ENCODE data around the gene PLCB1.
A peak's percentile ranks its signal among the peaks of the same experiment; 100 is the strongest.

PLCB1 gene

DNA sequence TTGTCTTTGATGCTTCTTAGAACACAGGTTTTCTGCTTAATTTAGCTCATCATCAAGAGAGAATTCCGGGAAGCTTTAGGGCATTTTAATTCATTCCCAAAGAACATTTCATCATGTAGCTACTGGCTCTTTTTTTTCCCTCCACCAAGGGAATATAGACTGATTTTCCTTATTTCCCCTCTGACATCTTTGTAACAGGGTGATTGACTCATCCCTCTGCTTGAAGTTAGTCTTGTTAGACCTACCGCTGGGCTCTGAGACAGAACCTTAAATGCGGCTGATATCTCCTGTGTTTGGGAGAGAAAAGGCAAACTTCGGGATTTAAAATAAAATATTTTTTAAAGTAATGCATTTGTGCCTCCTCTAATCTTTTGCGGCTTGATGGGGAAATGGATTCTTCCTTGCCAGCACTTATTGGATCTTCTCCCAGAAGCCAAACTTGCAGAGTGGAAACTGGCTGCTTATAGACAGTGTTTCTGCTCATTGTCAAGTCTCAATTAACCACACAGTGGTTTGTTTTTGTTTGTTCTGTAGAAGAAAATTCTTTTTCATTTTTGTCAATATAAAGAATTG lies 664.1 kb downstream of the PLCB1 start:
- no peaks in the 10 kb centered on the region for H3K27me3 Mint-ChIP-seq (ENCODE audit: low read depth, poor library complexity)
- H3K4me1 Mint-ChIP-seq = peaks cover 1% of the 10 kb centered on the region
- H3K27ac Mint-ChIP-seq = no peak overlapping the region
- TF ChIP-seq, protein P1, sequence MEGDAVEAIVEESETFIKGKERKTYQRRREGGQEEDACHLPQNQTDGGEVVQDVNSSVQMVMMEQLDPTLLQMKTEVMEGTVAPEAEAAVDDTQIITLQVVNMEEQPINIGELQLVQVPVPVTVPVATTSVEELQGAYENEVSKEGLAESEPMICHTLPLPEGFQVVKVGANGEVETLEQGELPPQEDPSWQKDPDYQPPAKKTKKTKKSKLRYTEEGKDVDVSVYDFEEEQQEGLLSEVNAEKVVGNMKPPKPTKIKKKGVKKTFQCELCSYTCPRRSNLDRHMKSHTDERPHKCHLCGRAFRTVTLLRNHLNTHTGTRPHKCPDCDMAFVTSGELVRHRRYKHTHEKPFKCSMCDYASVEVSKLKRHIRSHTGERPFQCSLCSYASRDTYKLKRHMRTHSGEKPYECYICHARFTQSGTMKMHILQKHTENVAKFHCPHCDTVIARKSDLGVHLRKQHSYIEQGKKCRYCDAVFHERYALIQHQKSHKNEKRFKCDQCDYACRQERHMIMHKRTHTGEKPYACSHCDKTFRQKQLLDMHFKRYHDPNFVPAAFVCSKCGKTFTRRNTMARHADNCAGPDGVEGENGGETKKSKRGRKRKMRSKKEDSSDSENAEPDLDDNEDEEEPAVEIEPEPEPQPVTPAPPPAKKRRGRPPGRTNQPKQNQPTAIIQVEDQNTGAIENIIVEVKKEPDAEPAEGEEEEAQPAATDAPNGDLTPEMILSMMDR (IDR thresholded peaks at IDR 0.05) = no peak
- H3K4me3 Mint-ChIP-seq = no peak overlapping the region
- H3K9me3 Mint-ChIP-seq = peaks cover 5% of the 10 kb centered on the region
- DNase-seq = no peak
- peaks cover 25% of the 10 kb centered on the region for H3K36me3 Mint-ChIP-seq (ENCODE audit: low read depth)

DNA sequence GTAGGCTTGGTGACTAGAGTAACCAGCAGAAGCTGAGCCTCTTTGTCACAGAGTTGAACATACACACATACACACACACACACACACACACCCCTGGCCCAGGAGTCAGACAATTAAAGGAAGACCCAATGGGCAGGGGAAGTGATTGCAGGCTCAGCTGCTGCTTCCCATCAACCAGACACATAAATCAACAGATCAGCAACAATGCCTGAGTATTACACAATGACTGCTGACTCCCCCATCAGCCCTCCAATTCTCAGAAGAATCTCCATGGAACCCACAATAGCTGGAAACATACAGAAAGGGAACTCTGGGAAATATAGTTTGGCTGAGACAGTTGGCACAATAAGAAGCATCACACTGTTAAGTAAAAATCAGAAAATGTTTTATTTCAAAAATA lies 666.4 kb downstream of the PLCB1 start:
- Mint-ChIP-seq H3K27ac (no peak overlapping the region), H3K9me3 (peaks cover 5% of the 10 kb centered on the region), H3K4me1 (peaks cover 23% of the 10 kb centered on the region), H3K4me3 (no peak overlapping the region), H3K36me3 (ENCODE audit: low read depth) (peaks cover 16% of the 10 kb centered on the region), H3K27me3 (ENCODE audit: low read depth, poor library complexity) (no peaks in the 10 kb centered on the region)
- TF ChIP-seq, protein P1 (IDR thresholded peaks at IDR 0.05) = no peak
- no peak for DNase-seq

DNA sequence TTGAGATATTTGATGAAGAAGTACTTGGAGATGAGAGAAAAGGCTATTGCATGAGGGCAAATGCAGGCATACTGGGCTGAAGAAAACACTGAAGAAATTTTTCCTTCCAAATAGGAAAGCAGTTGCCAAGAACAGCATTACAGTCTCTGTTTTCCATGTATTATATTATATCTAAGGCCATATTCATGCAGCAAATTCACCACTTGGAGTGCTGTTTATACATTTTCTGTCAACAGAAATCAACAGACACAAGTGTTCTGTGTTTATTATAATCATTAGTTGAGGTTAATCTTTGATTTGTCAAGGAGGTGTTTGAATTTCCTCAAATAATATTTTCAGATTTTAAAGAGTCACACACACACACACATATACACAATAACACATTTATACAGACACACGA lies 668.0 kb downstream of the PLCB1 start:
- H3K4me3 Mint-ChIP-seq = no peak overlapping the region
- H3K4me1 Mint-ChIP-seq = peaks cover 28% of the 10 kb centered on the region
- H3K36me3 Mint-ChIP-seq (ENCODE audit: low read depth) = peaks cover 19% of the 10 kb centered on the region
- no peaks in the 10 kb centered on the region for H3K27me3 Mint-ChIP-seq (ENCODE audit: low read depth, poor library complexity)
- no peak overlapping the region for H3K27ac Mint-ChIP-seq
- TF ChIP-seq, protein P1 (IDR thresholded peaks at IDR 0.05) = no peak
- H3K9me3 Mint-ChIP-seq = peaks cover 5% of the 10 kb centered on the region
- no peak for DNase-seq

DNA sequence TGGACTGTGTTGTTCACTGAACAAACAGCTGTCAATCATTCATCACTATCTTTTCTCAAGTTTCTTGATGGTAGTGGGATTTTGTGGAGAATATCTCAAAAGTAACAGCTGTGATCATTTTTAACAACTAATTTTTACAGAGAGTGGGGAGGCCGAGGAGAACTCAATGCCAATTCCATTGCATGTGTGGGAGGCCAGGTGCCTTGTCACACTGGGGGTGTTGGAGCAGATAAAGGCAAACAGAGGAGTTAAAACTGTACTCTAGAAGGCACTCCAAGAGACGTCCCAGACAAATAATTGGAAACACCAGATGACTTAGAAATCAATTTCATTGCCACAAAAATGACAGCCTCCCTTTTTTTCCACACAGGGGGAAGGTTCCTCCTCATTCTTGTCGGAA lies 669.6 kb downstream of the PLCB1 start:
- Mint-ChIP-seq H3K36me3 (ENCODE audit: low read depth) (peaks cover 19% of the 10 kb centered on the region), H3K4me3 (no peak overlapping the region)

DNA sequence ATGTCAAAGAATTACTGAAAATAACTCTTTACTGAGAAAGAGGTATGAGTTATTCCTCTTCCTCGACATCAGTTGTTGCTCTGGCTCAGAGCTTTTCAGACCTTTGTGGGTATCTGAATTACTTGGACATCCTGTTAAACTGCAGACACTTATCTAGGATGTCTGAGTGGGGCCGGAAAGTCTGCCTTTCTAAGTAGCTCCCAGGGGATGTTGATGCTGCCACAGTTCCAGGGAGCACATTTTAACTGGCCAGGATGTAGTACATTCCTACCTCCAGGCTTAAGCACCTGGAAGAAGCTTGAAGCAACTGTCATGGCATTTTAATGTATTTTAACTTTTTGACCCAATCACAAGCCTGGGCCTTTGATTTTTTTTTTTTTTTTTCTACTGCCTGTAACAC lies 671.0 kb downstream of the PLCB1 start:
- no peaks in the 10 kb centered on the region for H3K27me3 Mint-ChIP-seq (ENCODE audit: low read depth, poor library complexity)
- DNase-seq = no peak
- peaks cover 49% of the 10 kb centered on the region for H3K4me1 Mint-ChIP-seq
- peaks cover 10% of the 10 kb centered on the region for H3K36me3 Mint-ChIP-seq (ENCODE audit: low read depth)
- H3K9me3 Mint-ChIP-seq = no peaks in the 10 kb centered on the region
- H3K4me3 Mint-ChIP-seq = no peak overlapping the region
- TF ChIP-seq, protein P1 (IDR thresholded peaks at IDR 0.05) = no peak
- peak overlapping the region; percentile 43 for H3K27ac Mint-ChIP-seq

More for the DNA sequence above, 669.6 kb downstream of the PLCB1 start:
- no peak for DNase-seq
- H3K4me1 Mint-ChIP-seq = peaks cover 38% of the 10 kb centered on the region
- no peak overlapping the region for H3K27ac Mint-ChIP-seq
- no peaks in the 10 kb centered on the region for H3K27me3 Mint-ChIP-seq (ENCODE audit: low read depth, poor library complexity)
- TF ChIP-seq, protein P1 (IDR thresholded peaks at IDR 0.05) = no peak
- peaks cover 5% of the 10 kb centered on the region for H3K9me3 Mint-ChIP-seq

DNA sequence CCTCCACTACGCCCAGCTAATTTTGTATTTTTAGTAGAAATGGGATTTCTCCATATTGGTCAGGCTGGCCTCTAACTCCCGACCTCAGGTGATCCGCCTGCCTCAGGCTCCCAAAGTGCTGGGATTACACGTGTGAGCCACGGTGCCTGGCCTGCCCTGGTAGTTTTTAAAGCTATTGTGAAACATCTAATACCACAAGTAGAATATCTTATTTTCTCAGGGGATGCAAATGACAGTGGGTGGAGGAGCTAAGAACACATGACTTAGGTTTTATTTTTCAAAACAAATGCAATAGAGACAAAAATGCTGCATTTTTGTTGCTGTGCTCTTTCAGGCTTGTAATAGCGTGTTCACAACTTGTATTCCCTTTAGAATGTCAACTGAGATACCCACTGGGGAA lies 671.9 kb downstream of the PLCB1 start:
- TF ChIP-seq, protein P1 (IDR thresholded peaks at IDR 0.05) = no peak
- H3K4me3 Mint-ChIP-seq = no peak overlapping the region
- H3K27me3 Mint-ChIP-seq (ENCODE audit: low read depth, poor library complexity) = no peaks in the 10 kb centered on the region
- H3K9me3 Mint-ChIP-seq = no peaks in the 10 kb centered on the region
- peaks cover 10% of the 10 kb centered on the region for H3K36me3 Mint-ChIP-seq (ENCODE audit: low read depth)
- H3K27ac Mint-ChIP-seq = no peak overlapping the region
- peaks cover 58% of the 10 kb centered on the region for H3K4me1 Mint-ChIP-seq
- DNase-seq = no peak
